HEK293T (cell line): Measurements from ENCODE around the gene FZR1.

Experiments used
- CTCF ChIA-PET: fragments of 350-600 bp; formaldehyde crosslinking; extraction: SDS; loops from one replicate; lab custom pipeline; 2021; ENCODE audit warnings: antibody characterized with exemption, inconsistent platforms; lab: Yijun Ruan, JAX
- POLR2A ChIA-PET: fragments of 350-600 bp; formaldehyde crosslinking; extraction: SDS; loops from one replicate; lab custom pipeline; 2020; ENCODE audit warnings: antibody characterized with exemption, inconsistent platforms; lab: Yijun Ruan, JAX
- DNase-seq: peaks from one replicate; pipeline ENCODE4 v3.0.0; 2012; ENCODE audit warnings: mixed read lengths; ENCODE audit errors: extremely low spot score
- ARNT ChIP-seq: fragments of 450-650 bp; IDR thresholded peaks from 2 replicates; pipeline ENCODE4 v1.6.1; 2017; ENCODE audit warnings: mild to moderate bottlenecking
- BHLHE40 ChIP-seq: fragments of 450-650 bp; IDR thresholded peaks from 2 replicates; pipeline ENCODE4 v1.6.1; 2016; ENCODE audit warnings: mild to moderate bottlenecking, moderate library complexity, borderline replicate concordance
- CTBP1 ChIP-seq: fragments of 450-650 bp; IDR thresholded peaks from 2 replicates; pipeline ENCODE4 v1.6.1; 2016; ENCODE audit warnings: borderline replicate concordance
- ELF4 ChIP-seq: fragments of 450-650 bp; IDR thresholded peaks from 2 replicates; pipeline ENCODE4 v1.6.1; 2017; ENCODE audit warnings: antibody characterized with exemption
- FOXA1 ChIP-seq: fragments of 450-650 bp; IDR thresholded peaks from 2 replicates; pipeline ENCODE4 v1.6.1; 2016; ENCODE audit warnings: mild to moderate bottlenecking
- FOXK2 ChIP-seq: fragments of 450-650 bp; IDR thresholded peaks from 2 replicates; pipeline ENCODE4 v1.6.1; 2016; ENCODE audit warnings: mild to moderate bottlenecking
- FOXM1 ChIP-seq: fragments of 450-650 bp; IDR thresholded peaks from 2 replicates; pipeline ENCODE4 v1.6.1; 2017; ENCODE audit warnings: mild to moderate bottlenecking, borderline replicate concordance
- HDGF ChIP-seq: fragments of 450-650 bp; IDR thresholded peaks from 2 replicates; pipeline ENCODE4 v1.6.1; 2017; ENCODE audit warnings: antibody characterized with exemption, borderline replicate concordance
- L3MBTL2 ChIP-seq: fragments of 450-650 bp; conservative IDR thresholded peaks from 2 replicates; pipeline ENCODE4 v1.6.1; 2016; ENCODE audit warnings: mild to moderate bottlenecking
- LEF1 ChIP-seq: fragments of 450-650 bp; IDR thresholded peaks from 2 replicates; pipeline ENCODE4 v1.6.1; 2017; ENCODE audit warnings: mild to moderate bottlenecking, borderline replicate concordance
- NFRKB ChIP-seq: fragments of 450-650 bp; IDR thresholded peaks from 2 replicates; pipeline ENCODE4 v1.6.1; 2016; ENCODE audit warnings: mild to moderate bottlenecking, moderate library complexity
- SP1 ChIP-seq: fragments of 450-650 bp; IDR thresholded peaks from 2 replicates; pipeline ENCODE4 v1.6.1; 2017
- SUZ12 ChIP-seq: fragments of 450-650 bp; IDR thresholded peaks from 2 replicates; pipeline ENCODE4 v1.6.1; 2016; ENCODE audit warnings: mild to moderate bottlenecking
- TARDBP ChIP-seq: fragments of 450-650 bp; IDR thresholded peaks from 2 replicates; pipeline ENCODE4 v1.6.1; 2016
- ZNF384 ChIP-seq: fragments of 450-650 bp; IDR thresholded peaks from 2 replicates; pipeline ENCODE4 v1.6.1; 2016
- TF ChIP-seq, protein P1 (sequence below): fragments of 450-650 bp; IDR thresholded peaks from 2 replicates; pipeline ENCODE4 v1.6.1; 2016

FZR1 gene

DNA sequence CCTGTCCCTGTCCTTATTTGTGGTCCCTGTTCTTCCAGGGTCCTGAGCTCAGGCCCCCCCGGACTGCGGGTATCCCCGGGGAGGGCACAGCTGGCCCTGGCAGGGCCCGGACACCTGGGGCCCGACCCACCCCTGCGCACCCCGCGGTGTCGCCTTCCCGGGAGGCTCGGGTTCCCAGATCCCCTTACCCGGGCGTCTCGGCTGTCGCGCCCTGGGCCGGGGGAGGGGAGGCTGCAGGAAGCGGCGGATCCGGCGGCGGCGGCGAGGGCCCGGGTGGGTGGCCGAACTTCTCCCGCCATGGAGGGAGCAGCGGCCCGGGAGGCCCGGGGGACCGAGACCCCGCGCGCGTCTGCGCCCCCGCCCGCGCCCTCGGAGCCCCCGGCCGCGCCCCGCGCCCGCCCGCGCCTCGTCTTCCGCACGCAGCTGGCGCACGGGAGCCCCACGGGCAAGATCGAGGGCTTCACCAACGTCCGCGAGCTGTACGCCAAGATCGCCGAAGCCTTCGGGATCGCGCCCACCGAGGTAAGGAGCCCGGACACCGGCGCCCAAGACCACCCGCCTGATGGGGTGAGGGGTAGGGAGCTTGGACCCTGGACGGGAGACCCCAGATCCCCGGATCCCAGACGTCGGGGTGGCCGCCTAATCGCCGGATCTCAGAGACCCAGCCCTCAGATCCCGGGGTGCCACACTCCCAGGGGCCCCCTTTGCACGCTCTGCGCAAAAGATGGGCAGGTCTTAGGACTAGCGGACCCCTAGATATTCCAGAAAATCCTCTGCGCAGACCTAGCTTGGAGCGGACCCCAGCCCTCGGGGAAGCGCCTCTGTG, 79.4 kb downstream of the FZR1 start, which contains the start of gene GIPC3:
GIPC3 (plus strand) TSS at position 178 of the 826 bp plus-strand sequence; CDS start at position 298, 120 bp downstream.
- POLR2A ChIA-PET = interaction anchor here (1.3 kb wide), 2 partner anchors 12 to 29 kb away, joined by 4 read pairs; no protein-coding TSS in a partner anchor
- no peak for DNase-seq
- CTCF ChIA-PET = interaction anchor here (0.9 to 1.4 kb wide), 3 partner anchors 10 to 12 kb away, joined by 4 to 7 read pairs (median 5); no protein-coding TSS in a partner anchor
- no peak for TF ChIP-seq ZNF384

DNA sequence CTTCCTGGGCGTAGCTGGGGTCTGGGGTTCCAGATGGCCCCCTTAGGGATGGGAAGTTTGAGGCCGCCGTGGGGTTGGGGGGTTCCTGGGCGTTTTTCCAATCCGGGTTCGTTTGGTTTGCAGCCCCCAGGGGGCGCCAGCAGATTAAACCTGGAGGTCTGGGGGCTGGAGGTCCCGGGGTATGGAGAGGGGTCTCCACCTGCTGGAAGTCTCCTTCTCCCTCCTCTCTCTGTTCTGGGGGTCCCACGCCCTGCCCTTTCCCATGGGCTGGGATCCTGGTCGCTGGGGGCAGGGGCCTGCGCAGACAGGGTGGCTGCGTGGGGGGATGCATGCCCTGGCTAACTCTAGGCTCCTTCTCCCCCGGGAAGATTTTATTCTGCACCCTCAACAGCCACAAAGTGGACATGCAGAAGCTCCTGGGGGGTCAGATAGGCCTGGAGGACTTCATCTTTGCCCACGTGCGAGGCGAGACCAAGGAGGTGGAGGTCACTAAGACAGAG, 80.1 kb downstream of the FZR1 start:
- peak; percentile 55 for DNase-seq
- POLR2A ChIA-PET = interaction anchor here (1.3 kb wide), 2 partner anchors 12 to 29 kb away, joined by 4 read pairs; no protein-coding TSS in a partner anchor
- TF ChIP-seq CTBP1 = no peak
- no peak for TF ChIP-seq L3MBTL2
- no peak for TF ChIP-seq FOXK2
- no peak for TF ChIP-seq SP1
- no peak for TF ChIP-seq SUZ12
- no peak for TF ChIP-seq LEF1
- TF ChIP-seq ARNT = no peak
- CTCF ChIA-PET = interaction anchor here (0.9 to 1.4 kb wide), 3 partner anchors 11 to 12 kb away, joined by 4 to 7 read pairs (median 5); no protein-coding TSS in a partner anchor

DNA sequence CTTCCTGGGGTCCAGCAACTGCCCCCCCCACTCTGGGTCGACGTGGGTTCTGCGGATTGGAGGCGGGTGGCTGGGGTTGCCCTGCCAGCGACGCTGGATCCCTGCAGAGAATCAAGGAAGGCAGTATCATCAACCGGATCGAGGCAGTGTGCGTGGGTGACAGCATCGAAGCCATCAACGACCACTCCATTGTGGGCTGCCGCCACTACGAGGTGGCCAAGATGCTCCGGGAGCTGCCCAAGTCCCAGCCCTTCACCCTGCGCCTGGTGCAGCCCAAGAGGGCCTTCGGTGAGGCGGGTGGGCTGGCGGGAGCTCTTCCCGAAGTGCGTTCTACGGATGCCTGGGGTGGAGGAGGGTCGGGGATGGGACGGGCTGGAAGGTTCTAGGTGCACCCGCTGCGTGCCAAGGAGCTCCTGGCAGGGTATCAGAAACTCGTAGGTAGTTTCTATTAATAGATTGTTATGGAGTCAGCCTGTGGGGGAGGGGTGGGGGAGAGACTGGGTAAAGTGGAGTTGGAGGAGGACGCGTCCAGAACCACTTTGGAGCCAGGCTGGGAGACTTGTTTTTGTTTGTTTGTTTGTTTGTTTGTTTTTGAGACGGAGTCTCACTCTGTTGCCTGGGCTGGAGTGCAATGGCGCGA, 80.7 kb downstream of the FZR1 start:
- ChIA-PET POLR2A (no interaction called here), CTCF (interaction anchor here (1.4 kb wide), 1 partner anchor 13 kb away, joined by 5 read pairs; no protein-coding TSS in a partner anchor)
- no peak for DNase-seq
- TF ChIP-seq CTBP1 (no peak), FOXM1 (no peak), SUZ12 (no peak), LEF1 (no peak), HDGF (no peak), FOXA1 (no peak), ZNF384 (no peak), BHLHE40 (no peak), ARNT (no peak), FOXK2 (no peak), L3MBTL2 (no peak), TARDBP (no peak), ELF4 (no peak), NFRKB (no peak)
- TF ChIP-seq, protein P1, sequence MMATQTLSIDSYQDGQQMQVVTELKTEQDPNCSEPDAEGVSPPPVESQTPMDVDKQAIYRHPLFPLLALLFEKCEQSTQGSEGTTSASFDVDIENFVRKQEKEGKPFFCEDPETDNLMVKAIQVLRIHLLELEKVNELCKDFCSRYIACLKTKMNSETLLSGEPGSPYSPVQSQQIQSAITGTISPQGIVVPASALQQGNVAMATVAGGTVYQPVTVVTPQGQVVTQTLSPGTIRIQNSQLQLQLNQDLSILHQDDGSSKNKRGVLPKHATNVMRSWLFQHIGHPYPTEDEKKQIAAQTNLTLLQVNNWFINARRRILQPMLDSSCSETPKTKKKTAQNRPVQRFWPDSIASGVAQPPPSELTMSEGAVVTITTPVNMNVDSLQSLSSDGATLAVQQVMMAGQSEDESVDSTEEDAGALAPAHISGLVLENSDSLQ = no peak
